ENCODE results near the gene MYBPHL.

GRCh38 chr1:109282497-109282951, 24.3 kb downstream of the MYBPHL start:
- TF ChIP-seq CTCF (IDR thresholded peaks at IDR 0.05) (no peak), POLR2A (IDR thresholded peaks at IDR 0.05) (no peak), POLR2AphosphoS5 (IDR thresholded peaks at IDR 0.05) (no peak), EP300 (IDR thresholded peaks at IDR 0.05; ENCODE audit: low read depth) (no peak)
